ENCODE data around the gene CPSF7. TPM values are rescaled to one million over a fixed set of nuclear protein-coding genes. Genes with fewer than 3 reads are reported as not detected.
"Not testable (repeated sequence)": the region's sequence is repeated elsewhere in the genome, so short reads cannot be mapped to it uniquely, and the experiment has no call there.

Gene CPSF7
- total RNA-seq, 4 donors from 2014 or later: 37.2 to 62.6 (median 49.4) TPM

GRCh38 chr11:61473370-61474012 lies 43.7 kb upstream of the CPSF7 start:
- no peak for ATAC-seq (ENCODE audit: low FRiP score)
- TF ChIP-seq CTCF (IDR thresholded peaks at IDR 0.05): no peak

GRCh38 chr11:61472868-61473267 lies 43.1 kb upstream of the CPSF7 start:
- no peak for DNase-seq (ENCODE audit: low spot score)
- TF ChIP-seq CTCF (IDR thresholded peaks at IDR 0.05): no peak
- ATAC-seq (ENCODE audit: low FRiP score): peak; percentile 57

More at GRCh38 chr11:61473370-61474012, 43.7 kb upstream of the CPSF7 start:
- DNase-seq (ENCODE audit: low spot score): no peak

GRCh38 chr11:61472282-61472681 lies 42.5 kb upstream of the CPSF7 start:
- DNase-seq (ENCODE audit: low spot score): no peak
- no peak for ATAC-seq (ENCODE audit: low FRiP score)
- no peak for TF ChIP-seq CTCF (IDR thresholded peaks at IDR 0.05)

- no peak for TF ChIP-seq CTCF (IDR thresholded peaks at IDR 0.05)
- no peak for ATAC-seq (ENCODE audit: low FRiP score)
- DNase-seq (ENCODE audit: low spot score): no peak
These were observed 38.2 kb upstream of the CPSF7 start for GRCh38 chr11:61468002-61468401.

- not testable (repeated sequence) for DNase-seq (ENCODE audit: low spot score); ATAC-seq (ENCODE audit: low FRiP score)
These were observed 37.8 kb upstream of the CPSF7 start for GRCh38 chr11:61467602-61468001.

- no peak for TF ChIP-seq CTCF (IDR thresholded peaks at IDR 0.05)
- DNase-seq (ENCODE audit: low spot score) (no peak), ATAC-seq (ENCODE audit: low FRiP score) (no peak)
These were observed 31.2 kb upstream of the CPSF7 start for GRCh38 chr11:61460986-61461385.

- ATAC-seq (ENCODE audit: low FRiP score): peak; percentile 80
- no peak for DNase-seq (ENCODE audit: low spot score)
- TF ChIP-seq CTCF (IDR thresholded peaks at IDR 0.05): no peak
These were observed 30.7 kb upstream of the CPSF7 start for GRCh38 chr11:61460474-61460881.

Measured in omental fat pad (tissue), 4 donors.